ENCODE results near the gene EXOC6B.

Gene EXOC6B

DNA sequence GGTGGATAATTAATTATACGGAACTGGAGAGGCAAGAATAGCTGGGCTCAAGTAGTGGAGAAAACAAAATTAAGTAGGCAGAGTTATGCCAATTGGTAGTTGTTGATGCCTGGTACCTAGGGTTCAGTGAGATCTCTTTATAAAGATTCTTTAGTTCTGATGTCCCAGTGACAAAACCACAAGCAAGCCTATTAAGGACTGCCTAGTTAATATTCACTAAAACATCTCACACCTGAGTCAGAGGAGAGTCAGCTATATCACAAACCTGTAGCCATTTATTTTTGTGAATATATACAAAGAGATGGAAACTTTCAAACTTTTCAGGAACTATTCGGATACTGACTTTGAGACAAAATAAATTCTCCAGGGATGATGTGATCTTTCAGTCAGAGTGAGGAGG is 464.3 kb downstream of the EXOC6B start:
- ATAC-seq (ENCODE audit: insufficient read depth, low read depth) = no peak

DNA sequence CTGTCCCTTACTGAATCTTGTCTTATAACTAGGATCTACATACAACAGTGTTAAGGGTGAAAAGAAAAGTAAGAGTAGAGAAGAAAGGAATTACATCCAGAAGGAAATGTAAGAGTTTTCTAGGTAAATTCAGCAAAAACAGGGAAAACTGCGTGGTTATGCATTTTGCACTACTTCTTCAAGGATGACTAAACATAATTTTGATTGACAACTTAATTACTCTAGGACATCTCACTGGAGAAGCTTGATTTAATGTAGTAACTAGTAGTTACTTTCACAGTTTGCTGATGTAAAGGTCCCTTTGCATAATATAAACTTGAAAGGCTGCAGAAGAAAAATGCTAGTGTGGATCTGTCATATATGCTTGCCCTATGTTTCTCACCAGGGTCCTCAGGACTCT is 464.8 kb downstream of the EXOC6B start:
- TF ChIP-seq, protein P1, sequence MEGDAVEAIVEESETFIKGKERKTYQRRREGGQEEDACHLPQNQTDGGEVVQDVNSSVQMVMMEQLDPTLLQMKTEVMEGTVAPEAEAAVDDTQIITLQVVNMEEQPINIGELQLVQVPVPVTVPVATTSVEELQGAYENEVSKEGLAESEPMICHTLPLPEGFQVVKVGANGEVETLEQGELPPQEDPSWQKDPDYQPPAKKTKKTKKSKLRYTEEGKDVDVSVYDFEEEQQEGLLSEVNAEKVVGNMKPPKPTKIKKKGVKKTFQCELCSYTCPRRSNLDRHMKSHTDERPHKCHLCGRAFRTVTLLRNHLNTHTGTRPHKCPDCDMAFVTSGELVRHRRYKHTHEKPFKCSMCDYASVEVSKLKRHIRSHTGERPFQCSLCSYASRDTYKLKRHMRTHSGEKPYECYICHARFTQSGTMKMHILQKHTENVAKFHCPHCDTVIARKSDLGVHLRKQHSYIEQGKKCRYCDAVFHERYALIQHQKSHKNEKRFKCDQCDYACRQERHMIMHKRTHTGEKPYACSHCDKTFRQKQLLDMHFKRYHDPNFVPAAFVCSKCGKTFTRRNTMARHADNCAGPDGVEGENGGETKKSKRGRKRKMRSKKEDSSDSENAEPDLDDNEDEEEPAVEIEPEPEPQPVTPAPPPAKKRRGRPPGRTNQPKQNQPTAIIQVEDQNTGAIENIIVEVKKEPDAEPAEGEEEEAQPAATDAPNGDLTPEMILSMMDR (IDR thresholded peaks at IDR 0.05; ENCODE audit: borderline replicate concordance, extremely low read depth, low read length, poor library complexity, severe bottlenecking) = no peak
- no peak for TF ChIP-seq EZH2 (IDR thresholded peaks at IDR 0.05; ENCODE audit: borderline replicate concordance, low read depth, low read length, severe bottlenecking)
- Histone ChIP-seq H3K27me3 (ENCODE audit: insufficient read depth, low read length, poor library complexity) (no peaks in the 10 kb centered on the region), H3K9ac (ENCODE audit: low read depth, low read length) (no peak overlapping the region), H3K79me2 (ENCODE audit: insufficient read depth, low read length) (no peaks in the 10 kb centered on the region), H3K4me3 (ENCODE audit: low read depth in 1 of 2, low read length in 2 of 2) (no peak overlapping the region), H3K4me2 (ENCODE audit: insufficient read depth, low read length) (no peak overlapping the region), H3K4me1 (ENCODE audit: insufficient read depth, low read length) (no peaks in the 10 kb centered on the region), H3K9me3 (ENCODE audit: insufficient read depth, low read length, severe bottlenecking) (no peaks in the 10 kb centered on the region), H3K27ac (ENCODE audit: low read length) (no peak overlapping the region), H2AFZ (ENCODE audit: low read depth, low read length) (no peak overlapping the region), H3K36me3 (ENCODE audit: insufficient read depth, low read length) (no peaks in the 10 kb centered on the region), H4K20me1 (ENCODE audit: insufficient read depth, low read length) (no peaks in the 10 kb centered on the region)
- no peak for ATAC-seq (ENCODE audit: insufficient read depth, low read depth)
- no peak for DNase-seq

More for the DNA sequence above, 464.3 kb downstream of the EXOC6B start:
- Histone ChIP-seq H3K9me3 (ENCODE audit: insufficient read depth, low read length, severe bottlenecking) (no peaks in the 10 kb centered on the region), H3K27ac (ENCODE audit: low read length) (no peak overlapping the region), H3K4me3 (ENCODE audit: low read depth in 1 of 2, low read length in 2 of 2) (no peak overlapping the region), H3K36me3 (ENCODE audit: insufficient read depth, low read length) (no peaks in the 10 kb centered on the region), H3K4me1 (ENCODE audit: insufficient read depth, low read length) (no peaks in the 10 kb centered on the region), H4K20me1 (ENCODE audit: insufficient read depth, low read length) (no peaks in the 10 kb centered on the region), H2AFZ (ENCODE audit: low read depth, low read length) (no peak overlapping the region), H3K4me2 (ENCODE audit: insufficient read depth, low read length) (no peak overlapping the region), H3K79me2 (ENCODE audit: insufficient read depth, low read length) (no peaks in the 10 kb centered on the region), H3K27me3 (ENCODE audit: insufficient read depth, low read length, poor library complexity) (no peaks in the 10 kb centered on the region), H3K9ac (ENCODE audit: low read depth, low read length) (no peak overlapping the region)
- DNase-seq = no peak
- TF ChIP-seq EZH2 (IDR thresholded peaks at IDR 0.05; ENCODE audit: borderline replicate concordance, low read depth, low read length, severe bottlenecking) = no peak
- TF ChIP-seq, protein P1 (IDR thresholded peaks at IDR 0.05; ENCODE audit: borderline replicate concordance, extremely low read depth, low read length, poor library complexity, severe bottlenecking) = no peak

DNA sequence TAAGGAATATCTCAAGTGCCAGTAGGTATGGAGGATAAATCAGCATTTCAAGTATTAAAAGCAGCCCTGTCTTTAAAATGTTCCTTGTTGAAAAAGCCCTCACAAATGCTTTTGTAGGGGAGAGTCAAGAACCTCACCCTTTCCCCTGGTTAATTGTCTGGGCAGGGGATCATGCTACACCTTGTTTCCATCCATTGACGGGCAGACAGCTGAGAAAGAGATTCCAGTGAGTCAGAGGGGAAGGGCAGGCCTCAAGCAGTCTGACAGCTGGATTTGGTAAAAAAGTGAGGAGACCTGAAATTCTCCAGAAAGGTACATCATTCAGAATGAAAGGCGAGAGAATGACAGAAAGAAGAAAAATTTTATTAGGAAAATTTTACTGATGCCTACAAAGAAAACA is 475.0 kb downstream of the EXOC6B start:
- no peak overlapping the region for H3K9ac ChIP-seq (ENCODE audit: low read depth, low read length)
- H3K4me2 ChIP-seq (ENCODE audit: insufficient read depth, low read length) = no peak overlapping the region
- no peak for DNase-seq
- no peaks in the 10 kb centered on the region for H3K27me3 ChIP-seq (ENCODE audit: insufficient read depth, low read length, poor library complexity)
- no peaks in the 10 kb centered on the region for H3K79me2 ChIP-seq (ENCODE audit: insufficient read depth, low read length)
- H3K4me1 ChIP-seq (ENCODE audit: insufficient read depth, low read length) = no peaks in the 10 kb centered on the region
- no peaks in the 10 kb centered on the region for H3K9me3 ChIP-seq (ENCODE audit: insufficient read depth, low read length, severe bottlenecking)
- no peak for TF ChIP-seq EZH2 (IDR thresholded peaks at IDR 0.05; ENCODE audit: borderline replicate concordance, low read depth, low read length, severe bottlenecking)
- TF ChIP-seq, protein P1 (IDR thresholded peaks at IDR 0.05; ENCODE audit: borderline replicate concordance, extremely low read depth, low read length, poor library complexity, severe bottlenecking) = no peak
- H4K20me1 ChIP-seq (ENCODE audit: insufficient read depth, low read length) = no peaks in the 10 kb centered on the region
- ATAC-seq (ENCODE audit: insufficient read depth, low read depth) = no peak
- H3K27ac ChIP-seq (ENCODE audit: low read length) = no peak overlapping the region
- no peak overlapping the region for H2AFZ ChIP-seq (ENCODE audit: low read depth, low read length)
- no peak overlapping the region for H3K4me3 ChIP-seq (ENCODE audit: low read depth in 1 of 2, low read length in 2 of 2)
- no peaks in the 10 kb centered on the region for H3K36me3 ChIP-seq (ENCODE audit: insufficient read depth, low read length)

DNA sequence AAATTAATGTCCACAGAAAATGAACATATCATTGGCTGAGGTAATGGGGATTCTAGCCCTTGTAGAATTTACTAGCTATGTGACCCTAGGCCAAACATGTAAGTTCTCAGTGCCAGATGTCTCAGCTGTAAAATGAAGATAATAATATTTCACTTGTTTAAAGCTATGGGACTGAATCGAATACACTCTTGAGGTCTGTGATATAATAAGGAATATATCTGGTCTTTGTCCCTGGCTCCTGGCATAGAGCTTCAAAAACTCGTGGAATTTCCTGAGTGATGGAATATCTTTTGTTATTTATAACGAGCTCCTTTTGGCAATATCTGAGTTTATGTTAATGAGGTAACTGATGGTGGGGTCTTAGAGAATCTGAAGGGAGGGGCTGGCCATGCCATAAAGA is 476.8 kb downstream of the EXOC6B start:
- H3K4me1 ChIP-seq (ENCODE audit: insufficient read depth, low read length) = no peaks in the 10 kb centered on the region
- no peak overlapping the region for H3K27ac ChIP-seq (ENCODE audit: low read length)
- ATAC-seq (ENCODE audit: insufficient read depth, low read depth) (no peak), DNase-seq (no peak)
- TF ChIP-seq, protein P1 (IDR thresholded peaks at IDR 0.05; ENCODE audit: borderline replicate concordance, extremely low read depth, low read length, poor library complexity, severe bottlenecking) = no peak
- no peak for TF ChIP-seq EZH2 (IDR thresholded peaks at IDR 0.05; ENCODE audit: borderline replicate concordance, low read depth, low read length, severe bottlenecking)
- no peaks in the 10 kb centered on the region for H3K27me3 ChIP-seq (ENCODE audit: insufficient read depth, low read length, poor library complexity)
- no peaks in the 10 kb centered on the region for H3K9me3 ChIP-seq (ENCODE audit: insufficient read depth, low read length, severe bottlenecking)
- no peak overlapping the region for H3K4me3 ChIP-seq (ENCODE audit: low read depth in 1 of 2, low read length in 2 of 2)
- no peak overlapping the region for H3K4me2 ChIP-seq (ENCODE audit: insufficient read depth, low read length)
- H3K9ac ChIP-seq (ENCODE audit: low read depth, low read length) = no peak overlapping the region
- no peaks in the 10 kb centered on the region for H4K20me1 ChIP-seq (ENCODE audit: insufficient read depth, low read length)
- H3K79me2 ChIP-seq (ENCODE audit: insufficient read depth, low read length) = no peaks in the 10 kb centered on the region
- H2AFZ ChIP-seq (ENCODE audit: low read depth, low read length) = no peak overlapping the region
- no peaks in the 10 kb centered on the region for H3K36me3 ChIP-seq (ENCODE audit: insufficient read depth, low read length)
